Measurements from ENCODE around the gene ACYP2. TPM values are rescaled to one million over a fixed set of nuclear protein-coding genes. Genes with fewer than 3 reads are reported as not detected.
"Not testable (repeated sequence)": the region's sequence is repeated elsewhere in the genome, so short reads cannot be mapped to it uniquely, and the experiment has no call there.

ACYP2 gene
- total RNA-seq, 2 donors from 2014 or later = 13.6 to 14.1 TPM

GRCh38 chr2:54285451-54285850 lies 170.0 kb downstream of the ACYP2 start:
- DNase-seq = no peak
- H3K27me3 ChIP-seq = no peaks in the 10 kb centered on the region
- H3K27ac ChIP-seq = no peak overlapping the region
- no peaks in the 10 kb centered on the region for H3K36me3 ChIP-seq
- intact Hi-C loops (cut with DNase I) = no loop called here
- no peaks in the 10 kb centered on the region for H3K4me1 ChIP-seq
- no peak overlapping the region for H3K4me3 ChIP-seq
- H3K9me3 ChIP-seq = no peaks in the 10 kb centered on the region
- TF ChIP-seq, protein P1, sequence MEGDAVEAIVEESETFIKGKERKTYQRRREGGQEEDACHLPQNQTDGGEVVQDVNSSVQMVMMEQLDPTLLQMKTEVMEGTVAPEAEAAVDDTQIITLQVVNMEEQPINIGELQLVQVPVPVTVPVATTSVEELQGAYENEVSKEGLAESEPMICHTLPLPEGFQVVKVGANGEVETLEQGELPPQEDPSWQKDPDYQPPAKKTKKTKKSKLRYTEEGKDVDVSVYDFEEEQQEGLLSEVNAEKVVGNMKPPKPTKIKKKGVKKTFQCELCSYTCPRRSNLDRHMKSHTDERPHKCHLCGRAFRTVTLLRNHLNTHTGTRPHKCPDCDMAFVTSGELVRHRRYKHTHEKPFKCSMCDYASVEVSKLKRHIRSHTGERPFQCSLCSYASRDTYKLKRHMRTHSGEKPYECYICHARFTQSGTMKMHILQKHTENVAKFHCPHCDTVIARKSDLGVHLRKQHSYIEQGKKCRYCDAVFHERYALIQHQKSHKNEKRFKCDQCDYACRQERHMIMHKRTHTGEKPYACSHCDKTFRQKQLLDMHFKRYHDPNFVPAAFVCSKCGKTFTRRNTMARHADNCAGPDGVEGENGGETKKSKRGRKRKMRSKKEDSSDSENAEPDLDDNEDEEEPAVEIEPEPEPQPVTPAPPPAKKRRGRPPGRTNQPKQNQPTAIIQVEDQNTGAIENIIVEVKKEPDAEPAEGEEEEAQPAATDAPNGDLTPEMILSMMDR (IDR thresholded peaks at IDR 0.05) = no peak
- H3K9ac ChIP-seq (ENCODE audit: low read depth in 2 of 2, low read length in 2 of 2) = no peak overlapping the region

DNA sequence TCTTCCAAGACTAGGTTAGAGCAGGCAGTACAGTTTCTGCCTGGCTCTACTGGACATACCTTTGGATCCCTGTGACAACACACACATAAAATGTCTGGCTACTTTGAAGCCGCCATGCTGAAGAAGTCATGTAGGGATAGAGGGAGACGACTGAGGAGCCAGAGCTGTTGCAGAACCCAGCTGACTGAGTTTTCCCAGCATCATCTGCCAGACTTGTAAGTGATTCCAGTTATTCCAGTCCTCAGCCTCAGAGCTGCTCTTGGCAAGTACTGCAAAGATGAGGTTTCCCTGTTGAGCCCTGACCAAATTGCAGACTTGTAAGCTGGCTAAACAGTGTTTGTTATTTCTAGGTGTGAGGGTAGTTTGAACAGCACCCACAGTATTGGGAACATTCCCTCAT lies 172.1 kb downstream of the ACYP2 start:
- TF ChIP-seq, protein P1 (IDR thresholded peaks at IDR 0.05) = no peak
- no peaks in the 10 kb centered on the region for H3K4me1 ChIP-seq
- H3K4me3 ChIP-seq = no peak overlapping the region
- intact Hi-C loops (cut with DNase I) = no loop called here
- no peak overlapping the region for H3K27ac ChIP-seq
- no peaks in the 10 kb centered on the region for H3K27me3 ChIP-seq
- no peaks in the 10 kb centered on the region for H3K36me3 ChIP-seq
- H3K9me3 ChIP-seq = no peaks in the 10 kb centered on the region
- no peak for DNase-seq
- H3K9ac ChIP-seq (ENCODE audit: low read depth in 2 of 2, low read length in 2 of 2) = no peak overlapping the region

DNA sequence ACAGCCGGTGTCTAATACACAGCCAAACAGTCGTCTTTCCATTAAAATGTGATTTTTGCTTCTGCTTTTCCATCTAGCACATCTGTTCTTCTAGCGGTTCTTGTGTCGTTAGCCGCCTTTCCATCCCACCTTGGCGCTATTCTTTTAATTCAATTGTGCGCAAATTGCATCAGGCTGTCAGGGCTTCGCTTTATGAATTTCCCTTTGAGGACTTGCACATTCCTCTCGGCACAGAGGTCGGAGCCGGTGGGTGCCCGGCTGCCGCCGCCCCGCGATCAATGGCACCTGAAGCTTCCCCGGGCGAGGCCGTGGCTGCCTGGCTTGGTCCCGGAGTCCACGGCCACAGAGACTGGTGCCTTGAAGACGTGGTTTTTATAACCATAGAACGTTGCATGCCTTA lies 174.5 kb downstream of the ACYP2 start:
- no peaks in the 10 kb centered on the region for H3K27me3 ChIP-seq
- TF ChIP-seq, protein P1 (IDR thresholded peaks at IDR 0.05) = no peak

DNA sequence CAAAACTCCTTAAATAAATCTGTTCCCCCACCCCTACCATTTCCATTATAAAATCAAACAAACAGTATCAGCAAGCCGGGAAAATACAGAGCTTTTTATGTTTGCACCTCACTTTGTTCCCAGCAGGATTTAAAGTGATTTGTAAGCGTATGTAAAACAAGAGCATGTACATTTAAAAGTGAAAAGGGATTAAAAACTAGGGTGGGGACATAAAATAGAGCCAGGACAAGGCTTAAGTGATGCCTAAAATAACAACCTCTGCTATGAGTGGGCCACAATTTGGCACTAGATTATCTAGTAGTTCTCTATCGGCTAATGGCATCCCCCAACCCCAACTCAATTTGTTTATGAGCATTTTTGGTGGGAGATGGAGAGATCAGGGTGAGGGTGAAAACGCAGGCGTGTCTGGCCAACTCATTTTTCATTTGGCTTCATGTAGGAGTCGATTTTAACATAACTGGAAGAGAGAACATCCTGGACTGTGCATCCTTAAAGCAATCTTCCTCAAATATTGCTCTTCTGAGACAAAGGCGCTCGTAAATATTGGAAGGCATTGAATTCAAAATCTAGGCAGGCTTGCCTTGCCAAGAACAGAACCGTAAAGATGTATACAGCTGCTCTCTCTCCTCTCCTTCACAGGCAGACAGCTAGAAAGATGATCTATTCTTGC lies 175.1 kb downstream of the ACYP2 start:
- H3K27ac ChIP-seq = no peak overlapping the region
- TF ChIP-seq, protein P1 (IDR thresholded peaks at IDR 0.05) = no peak
- no peak overlapping the region for H3K4me3 ChIP-seq
- no peaks in the 10 kb centered on the region for H3K9me3 ChIP-seq
- H3K9ac ChIP-seq (ENCODE audit: low read depth in 2 of 2, low read length in 2 of 2) = no peak overlapping the region
- no peaks in the 10 kb centered on the region for H3K4me1 ChIP-seq
- intact Hi-C loops (cut with DNase I) = no loop called here
- DNase-seq = no peak
- H3K27me3 ChIP-seq = no peaks in the 10 kb centered on the region
- no peaks in the 10 kb centered on the region for H3K36me3 ChIP-seq

More for the DNA sequence above, 174.5 kb downstream of the ACYP2 start:
- DNase-seq = no peak
- Histone ChIP-seq H3K9ac (ENCODE audit: low read depth in 2 of 2, low read length in 2 of 2) (no peak overlapping the region), H3K4me3 (no peak overlapping the region), H3K27ac (no peak overlapping the region), H3K36me3 (no peaks in the 10 kb centered on the region), H3K4me1 (no peaks in the 10 kb centered on the region), H3K9me3 (no peaks in the 10 kb centered on the region)
- intact Hi-C loops (cut with DNase I) = no loop called here

GRCh38 chr2:54294665-54295064 lies 179.2 kb downstream of the ACYP2 start:
- H3K4me3 ChIP-seq; DNase-seq; H3K4me1 ChIP-seq; H3K9ac ChIP-seq (ENCODE audit: low read depth in 2 of 2, low read length in 2 of 2); H3K36me3 ChIP-seq; intact Hi-C loops (cut with DNase I); H3K27ac ChIP-seq; H3K9me3 ChIP-seq; H3K27me3 ChIP-seq: not testable (repeated sequence)

GRCh38 chr2:54295911-54296310 lies 180.5 kb downstream of the ACYP2 start:
- TF ChIP-seq, protein P1 (IDR thresholded peaks at IDR 0.05) = no peak
- Histone ChIP-seq H3K27ac (no peak overlapping the region), H3K36me3 (no peaks in the 10 kb centered on the region), H3K4me1 (no peaks in the 10 kb centered on the region), H3K9me3 (no peaks in the 10 kb centered on the region), H3K4me3 (no peak overlapping the region), H3K27me3 (no peaks in the 10 kb centered on the region), H3K9ac (ENCODE audit: low read depth in 2 of 2, low read length in 2 of 2) (no peak overlapping the region)
- DNase-seq = no peak
- intact Hi-C loops (cut with DNase I) = no loop called here

All from colonic mucosa (tissue), 4 donors.